Measurements from ENCODE around the gene OBSCN.

GRCh38 chr1:228405200-228405978, 197.5 kb downstream of the OBSCN start:
- TF ChIP-seq POLR2A (IDR thresholded peaks at IDR 0.05; ENCODE audit: low read depth, low read length), result no peak
- TF ChIP-seq SPI1 (IDR thresholded peaks at IDR 0.05; ENCODE audit: low read depth, low read length), result no peak
- no peak for TF ChIP-seq PAX5 (IDR thresholded peaks at IDR 0.05; ENCODE audit: insufficient read depth, low read length, severe bottlenecking)
- TF ChIP-seq TAF1 (IDR thresholded peaks at IDR 0.05; ENCODE audit: low read depth, low read length), result no peak
- TF ChIP-seq POLR2AphosphoS5 (IDR thresholded peaks at IDR 0.05; ENCODE audit: low read depth, low read length), result no peak
- no peak for TF ChIP-seq POU2F2 (IDR thresholded peaks at IDR 0.05; ENCODE audit: low read depth, low read length)

Measured in GM12891 (cell line).